ENCODE data around the gene PACSIN1.

PACSIN1 gene

GRCh38 chr6:34569361-34569973 is 103.6 kb downstream of the PACSIN1 start:
- H3K4me1 ChIP-seq (ENCODE audit: control insufficient read depth, insufficient read depth, low read length), result no peaks in the 10 kb centered on the region
- H3K27ac ChIP-seq (ENCODE audit: extremely low read depth, low read depth, low read length), result no peak overlapping the region
- no peak for TF ChIP-seq ZNF214 (tag by site-specific recombination; IDR thresholded peaks at IDR 0.05; ENCODE audit: borderline replicate concordance)
- TF ChIP-seq ZNF580 (tag by site-specific recombination; IDR thresholded peaks at IDR 0.05), result 0 out of 2 replicates have a peak, but pooled peaks have one; percentile 21
- peak; percentile 89 for TF ChIP-seq ZNF768 (tag by site-specific recombination; IDR thresholded peaks at IDR 0.05)
- no peaks in the 10 kb centered on the region for H3K9me3 ChIP-seq (ENCODE audit: control insufficient read depth, insufficient read depth, low read depth, low read length)
- POLR2A ChIA-PET, result no interaction called here
- H3K36me3 ChIP-seq (ENCODE audit: control insufficient read depth in 2 of 2, insufficient read depth in 1 of 2, low read length in 2 of 2), result no peaks in the 10 kb centered on the region
- CTCF ChIA-PET, result interaction anchor here (1.7 kb wide), 1 partner anchor 40 kb away, joined by 4 read pairs; no protein-coding TSS in a partner anchor
- H3K4me3 ChIP-seq (ENCODE audit: low read depth, low read length), result no peak overlapping the region

GRCh38 chr6:34570066-34570833 is 104.4 kb downstream of the PACSIN1 start:
- H3K27ac ChIP-seq (ENCODE audit: extremely low read depth, low read depth, low read length), result no peak overlapping the region
- ChIA-PET POLR2A (no interaction called here), CTCF (interaction anchor here (0.6 to 1.7 kb wide), 2 partner anchors 39 to 82 kb away, joined by 3 to 4 read pairs; no protein-coding TSS in a partner anchor)
- H3K4me1 ChIP-seq (ENCODE audit: control insufficient read depth, insufficient read depth, low read length), result no peaks in the 10 kb centered on the region
- H3K36me3 ChIP-seq (ENCODE audit: control insufficient read depth in 2 of 2, insufficient read depth in 1 of 2, low read length in 2 of 2), result no peaks in the 10 kb centered on the region
- H3K4me3 ChIP-seq (ENCODE audit: low read depth, low read length), result no peak overlapping the region
- no peaks in the 10 kb centered on the region for H3K9me3 ChIP-seq (ENCODE audit: control insufficient read depth, insufficient read depth, low read depth, low read length)
- TF ChIP-seq, protein P1, sequence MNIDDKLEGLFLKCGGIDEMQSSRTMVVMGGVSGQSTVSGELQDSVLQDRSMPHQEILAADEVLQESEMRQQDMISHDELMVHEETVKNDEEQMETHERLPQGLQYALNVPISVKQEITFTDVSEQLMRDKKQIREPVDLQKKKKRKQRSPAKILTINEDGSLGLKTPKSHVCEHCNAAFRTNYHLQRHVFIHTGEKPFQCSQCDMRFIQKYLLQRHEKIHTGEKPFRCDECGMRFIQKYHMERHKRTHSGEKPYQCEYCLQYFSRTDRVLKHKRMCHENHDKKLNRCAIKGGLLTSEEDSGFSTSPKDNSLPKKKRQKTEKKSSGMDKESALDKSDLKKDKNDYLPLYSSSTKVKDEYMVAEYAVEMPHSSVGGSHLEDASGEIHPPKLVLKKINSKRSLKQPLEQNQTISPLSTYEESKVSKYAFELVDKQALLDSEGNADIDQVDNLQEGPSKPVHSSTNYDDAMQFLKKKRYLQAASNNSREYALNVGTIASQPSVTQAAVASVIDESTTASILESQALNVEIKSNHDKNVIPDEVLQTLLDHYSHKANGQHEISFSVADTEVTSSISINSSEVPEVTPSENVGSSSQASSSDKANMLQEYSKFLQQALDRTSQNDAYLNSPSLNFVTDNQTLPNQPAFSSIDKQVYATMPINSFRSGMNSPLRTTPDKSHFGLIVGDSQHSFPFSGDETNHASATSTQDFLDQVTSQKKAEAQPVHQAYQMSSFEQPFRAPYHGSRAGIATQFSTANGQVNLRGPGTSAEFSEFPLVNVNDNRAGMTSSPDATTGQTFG (tag by site-specific recombination; IDR thresholded peaks at IDR 0.05; ENCODE audit: borderline replicate concordance), result no peak
- peak; percentile 76 for TF ChIP-seq ZNF121 (tag by site-specific recombination; IDR thresholded peaks at IDR 0.05)

GRCh38 chr6:34571388-34571787 is 105.5 kb downstream of the PACSIN1 start:
- Histone ChIP-seq H3K9me3 (ENCODE audit: control insufficient read depth, insufficient read depth, low read depth, low read length) (no peaks in the 10 kb centered on the region), H3K4me3 (ENCODE audit: low read depth, low read length) (no peak overlapping the region), H3K27ac (ENCODE audit: extremely low read depth, low read depth, low read length) (no peak overlapping the region), H3K4me1 (ENCODE audit: control insufficient read depth, insufficient read depth, low read length) (no peaks in the 10 kb centered on the region), H3K36me3 (ENCODE audit: control insufficient read depth in 2 of 2, insufficient read depth in 1 of 2, low read length in 2 of 2) (no peaks in the 10 kb centered on the region)
- ChIA-PET POLR2A (interaction anchor here (0.6 kb wide), 1 partner anchor 183 kb away, joined by 3 read pairs; no protein-coding TSS in a partner anchor), CTCF (no interaction called here)
- TF ChIP-seq ZNF530 (tag by site-specific recombination; IDR thresholded peaks at IDR 0.05; ENCODE audit: low read depth), result no peak
- no peak for TF ChIP-seq ZBTB6 (tag by site-specific recombination; IDR thresholded peaks at IDR 0.05)
- TF ChIP-seq, protein P2, sequence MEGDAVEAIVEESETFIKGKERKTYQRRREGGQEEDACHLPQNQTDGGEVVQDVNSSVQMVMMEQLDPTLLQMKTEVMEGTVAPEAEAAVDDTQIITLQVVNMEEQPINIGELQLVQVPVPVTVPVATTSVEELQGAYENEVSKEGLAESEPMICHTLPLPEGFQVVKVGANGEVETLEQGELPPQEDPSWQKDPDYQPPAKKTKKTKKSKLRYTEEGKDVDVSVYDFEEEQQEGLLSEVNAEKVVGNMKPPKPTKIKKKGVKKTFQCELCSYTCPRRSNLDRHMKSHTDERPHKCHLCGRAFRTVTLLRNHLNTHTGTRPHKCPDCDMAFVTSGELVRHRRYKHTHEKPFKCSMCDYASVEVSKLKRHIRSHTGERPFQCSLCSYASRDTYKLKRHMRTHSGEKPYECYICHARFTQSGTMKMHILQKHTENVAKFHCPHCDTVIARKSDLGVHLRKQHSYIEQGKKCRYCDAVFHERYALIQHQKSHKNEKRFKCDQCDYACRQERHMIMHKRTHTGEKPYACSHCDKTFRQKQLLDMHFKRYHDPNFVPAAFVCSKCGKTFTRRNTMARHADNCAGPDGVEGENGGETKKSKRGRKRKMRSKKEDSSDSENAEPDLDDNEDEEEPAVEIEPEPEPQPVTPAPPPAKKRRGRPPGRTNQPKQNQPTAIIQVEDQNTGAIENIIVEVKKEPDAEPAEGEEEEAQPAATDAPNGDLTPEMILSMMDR (tag by site-specific recombination; IDR thresholded peaks at IDR 0.05), result no peak
- TF ChIP-seq ZNF529 (tag by site-specific recombination; IDR thresholded peaks at IDR 0.05; ENCODE audit: insufficient replicate concordance), result no peak
- TF ChIP-seq, protein P3, sequence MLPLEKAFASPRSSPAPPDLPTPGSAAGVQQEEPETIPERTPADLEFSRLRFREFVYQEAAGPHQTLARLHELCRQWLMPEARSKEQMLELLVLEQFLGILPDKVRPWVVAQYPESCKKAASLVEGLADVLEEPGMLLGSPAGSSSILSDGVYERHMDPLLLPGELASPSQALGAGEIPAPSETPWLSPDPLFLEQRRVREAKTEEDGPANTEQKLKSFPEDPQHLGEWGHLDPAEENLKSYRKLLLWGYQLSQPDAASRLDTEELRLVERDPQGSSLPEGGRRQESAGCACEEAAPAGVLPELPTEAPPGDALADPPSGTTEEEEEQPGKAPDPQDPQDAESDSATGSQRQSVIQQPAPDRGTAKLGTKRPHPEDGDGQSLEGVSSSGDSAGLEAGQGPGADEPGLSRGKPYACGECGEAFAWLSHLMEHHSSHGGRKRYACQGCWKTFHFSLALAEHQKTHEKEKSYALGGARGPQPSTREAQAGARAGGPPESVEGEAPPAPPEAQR (tag by site-specific recombination; IDR thresholded peaks at IDR 0.05), result no peak
- no peak for TF ChIP-seq TCF7L2 (IDR thresholded peaks at IDR 0.05; ENCODE audit: borderline replicate concordance, low read depth, low read length)
- TF ChIP-seq ZNF354C (tag by site-specific recombination; IDR thresholded peaks at IDR 0.05; ENCODE audit: borderline replicate concordance, low read depth), result no peak
- TF ChIP-seq MYNN (tag by site-specific recombination; IDR thresholded peaks at IDR 0.05; ENCODE audit: borderline replicate concordance), result no peak
- TF ChIP-seq REST (tag by site-specific recombination; IDR thresholded peaks at IDR 0.05), result no peak
- no peak for TF ChIP-seq SETDB1 (IDR thresholded peaks at IDR 0.05; ENCODE audit: insufficient read length, low read length)

All from HEK293 (cell line).